SK-N-SH (cell line): ENCODE results near the gene SPSB1. TPM values are rescaled to one million over a fixed set of nuclear protein-coding genes. Genes with fewer than 3 reads are reported as not detected.

Experiments
- CTCF ChIA-PET: fragments of 300-600, 350-600 bp; formaldehyde crosslinking; extraction: SDS; loops from one replicate; lab custom pipeline; 2021; lab: Yijun Ruan, JAX
- POLR2A ChIA-PET: fragments of 350-600 bp; sonication (Branson Sonifier 250); formaldehyde crosslinking; extraction: SDS; loops from one replicate; lab custom pipeline; 2020; ENCODE audit warnings: antibody characterized with exemption, inconsistent platforms; lab: Yijun Ruan, JAX
- DNase-seq: peaks from one replicate; pipeline ENCODE4 v3.0.0; 2012
- H2AFZ ChIP-seq: fragments of 200-600 bp; sonication (generic); 2 replicates; pipeline ENCODE4 v1.8.1; 2016; ENCODE audit warnings: antibody characterized with exemption, mild to moderate bottlenecking, low read depth
- H3F3A ChIP-seq: fragments of 200-600 bp; sonication (generic); replicated peaks from 2 replicates; pipeline ENCODE3; 2016; ENCODE audit warnings: antibody characterized with exemption, mild to moderate bottlenecking; ENCODE audit not compliant: insufficient read depth
- H3K27ac ChIP-seq, 2 experiments: fragments of 200-500 bp in 1 of 2; fragments of 200-600 bp in 1 of 2; sonication (Bioruptor generic) in 1 of 2; sonication (generic), shearing (Covaris generic) in 1 of 2; 2 replicates each; pipeline versions ENCODE4 v1.5.1 to v1.6.1; 2014 to 2016; ENCODE audit warnings: low read depth in 2 of 2, inconsistent platforms in 1 of 2, low read length in 1 of 2, mild to moderate bottlenecking in 1 of 2, mixed read lengths in 1 of 2
- H3K27me3 ChIP-seq: fragments of 200-600 bp; sonication (generic), shearing (Covaris generic); 2 replicates; pipeline ENCODE4 v1.6.1; 2016; ENCODE audit warnings: mixed run types; ENCODE audit not compliant: insufficient read depth
- H3K36me3 ChIP-seq, 2 experiments: fragments of 200-500 bp in 1 of 2; fragments of 200-600 bp in 1 of 2; sonication (Bioruptor generic) in 1 of 2; sonication (generic) in 1 of 2; replicated peaks in 1 of 2; 2 replicates each; pipeline versions ENCODE3 to v1.5.1; 2014 to 2016; ENCODE audit warnings: low read length in 1 of 2, mild to moderate bottlenecking in 1 of 2; ENCODE audit not compliant: insufficient read depth in 2 of 2, control insufficient read depth in 1 of 2
- H3K4me1 ChIP-seq, 2 experiments: fragments of 200-500 bp in 1 of 2; fragments of 200-600 bp in 1 of 2; sonication (Bioruptor generic) in 1 of 2; sonication (generic), shearing (Covaris generic) in 1 of 2; 2 replicates each; pipeline versions ENCODE4 v1.5.1 to v1.6.1; 2014 to 2016; ENCODE audit warnings: low read depth in 1 of 2, low read length in 1 of 2, mixed run types in 1 of 2; ENCODE audit not compliant: insufficient read depth in 2 of 2, control insufficient read depth in 1 of 2
- H3K4me2 ChIP-seq: fragments of 200-600 bp; sonication (generic), shearing (Covaris generic); 2 replicates; pipeline ENCODE4 v1.6.1; 2017; ENCODE audit warnings: mixed run types
- H3K4me3 ChIP-seq, 2 experiments: fragments of 200-500 bp in 1 of 2; fragments of 200-600 bp in 1 of 2; sonication (Bioruptor generic) in 1 of 2; sonication (generic), shearing (Covaris generic) in 1 of 2; 2 replicates each; pipeline versions ENCODE4 v1.5.1 to v1.8.1; 2014 to 2016; ENCODE audit warnings: low read depth in 2 of 2, inconsistent platforms in 1 of 2, low read length in 1 of 2, mild to moderate bottlenecking in 1 of 2, mixed read lengths in 1 of 2, moderate library complexity in 1 of 2
- H3K79me2 ChIP-seq: fragments of 200-600 bp; sonication (generic); 2 replicates; pipeline ENCODE4 v1.8.1; 2017; ENCODE audit warnings: mild to moderate bottlenecking; ENCODE audit not compliant: insufficient read depth
- H3K9ac ChIP-seq: fragments of 200-600 bp; sonication (generic); 2 replicates; pipeline ENCODE4 v1.6.1; 2017; ENCODE audit warnings: mixed run types
- H3K9me2 ChIP-seq: fragments of 200-600 bp; sonication (generic); 2 replicates; pipeline ENCODE4 v1.6.1; 2017; ENCODE audit warnings: mixed run types
- H3K9me3 ChIP-seq: fragments of 200-600 bp; sonication (generic); 2 replicates; pipeline ENCODE4 v1.6.1; 2017; ENCODE audit warnings: mixed run types, mild to moderate bottlenecking, moderate library complexity
- H4K20me1 ChIP-seq: fragments of 200-600 bp; sonication (generic); 2 replicates; pipeline ENCODE4 v1.6.1; 2017; ENCODE audit warnings: mild to moderate bottlenecking, mixed run types; ENCODE audit not compliant: insufficient read depth
- CHD2 ChIP-seq: fragments of 150-350 bp; IDR thresholded peaks from 2 replicates; pipeline ENCODE4 v1.6.1; 2018; ENCODE audit warnings: low read length; ENCODE audit not compliant: partially characterized antibody
- EP300 ChIP-seq, 2 experiments: IDR thresholded peaks; 2 replicates each; pipeline versions ENCODE4 v1.4.0 to v1.6.1; 2012; ENCODE audit warnings: borderline replicate concordance in 1 of 2, low read depth in 1 of 2, low read length in 1 of 2
- EZH2phosphoT487 ChIP-seq: fragments of 200-600 bp; sonication (generic); IDR thresholded peaks from 2 replicates; pipeline ENCODE4 v1.6.1; 2017; ENCODE audit warnings: low read depth, mixed run types, mild to moderate bottlenecking, antibody characterized with exemption, moderate library complexity, borderline replicate concordance
- FOXJ3 ChIP-seq: sonication (generic); formaldehyde crosslinking; IDR thresholded peaks from 2 replicates; pipeline ENCODE4 v1.5.1; 2020; ENCODE audit warnings: mild to moderate bottlenecking, missing genetic modification reagents
- GABPA ChIP-seq: IDR thresholded peaks from 2 replicates; pipeline ENCODE4 v1.4.0; 2012; ENCODE audit warnings: low read depth, mild to moderate bottlenecking
- NFIC ChIP-seq: IDR thresholded peaks from 2 replicates; pipeline ENCODE4 v1.4.0; 2012; ENCODE audit warnings: borderline replicate concordance
- NRF1 ChIP-seq: IDR thresholded peaks from 2 replicates; pipeline ENCODE4 v1.6.1; 2012; ENCODE audit warnings: low read depth, mild to moderate bottlenecking, low read length
- POLR2AphosphoS5 ChIP-seq: IDR thresholded peaks from 2 replicates; pipeline ENCODE4 v1.6.1; 2012; ENCODE audit warnings: low read depth, low read length
- RAD21 ChIP-seq: IDR thresholded peaks from 2 replicates; pipeline ENCODE4 v1.6.1; 2012; ENCODE audit warnings: mild to moderate bottlenecking, low read length
- RFX5 ChIP-seq: IDR thresholded peaks from 2 replicates; pipeline ENCODE4 v1.6.1; 2012; ENCODE audit warnings: mild to moderate bottlenecking, improper control_type of control experiment, low read length
- RXRA ChIP-seq: IDR thresholded peaks from 2 replicates; pipeline ENCODE4 v1.4.0; 2012; ENCODE audit warnings: low read depth, mild to moderate bottlenecking, borderline replicate concordance
- SIN3A ChIP-seq: IDR thresholded peaks from 2 replicates; pipeline ENCODE4 v1.6.1; 2012; ENCODE audit warnings: low read depth, mild to moderate bottlenecking, low read length, moderate library complexity, borderline replicate concordance
- TAF1 ChIP-seq: IDR thresholded peaks from 2 replicates; pipeline ENCODE4 v1.6.1; 2012; ENCODE audit warnings: low read depth, mild to moderate bottlenecking, low read length, moderate library complexity, borderline replicate concordance
- TEAD4 ChIP-seq: IDR thresholded peaks from 2 replicates; pipeline ENCODE4 v1.4.0; 2012; ENCODE audit warnings: mild to moderate bottlenecking, borderline replicate concordance; ENCODE audit not compliant: insufficient read depth
- YY1 ChIP-seq: IDR thresholded peaks from 2 replicates; pipeline ENCODE4 v1.4.0; 2012; ENCODE audit warnings: low read depth, mild to moderate bottlenecking
- WGBS: methylation state at CpG from one replicate; pipeline ENCODE4 v1.1.6; 2017; ENCODE audit warnings: low lambda C conversion rate; 5-methylcytosine and 5-hydroxymethylcytosine counted together
- polyA plus RNA-seq, 3 experiments: library from polyadenylated mRNA; depleted of rRNA; stranded (reverse); fragments of >200 nt; gene quantifications; 2 replicates each; pipeline ENCODE4 v1.2.3, GENCODE V29; 2012
- TF ChIP-seq, protein P1 (sequence below): IDR thresholded peaks from 2 replicates; pipeline ENCODE4 v1.4.0; 2012; ENCODE audit warnings: low read depth, borderline replicate concordance
- TF ChIP-seq, protein P2 (sequence below): fragments of 150-350 bp; IDR thresholded peaks from 2 replicates; pipeline ENCODE4 v1.6.1; 2016; ENCODE audit warnings: mild to moderate bottlenecking, low read depth, low read length
- TF ChIP-seq, protein P3 (sequence below): fragments of 200-600 bp; sonication (generic); IDR thresholded peaks from 2 replicates; pipeline ENCODE4 v1.6.1; 2017; ENCODE audit warnings: antibody characterized with exemption, mild to moderate bottlenecking, moderate library complexity

SPSB1 gene
- polyA plus RNA-seq, 1 of the 3 experiments (the other 2 are of a cell fraction): 9.2 TPM

DNA sequence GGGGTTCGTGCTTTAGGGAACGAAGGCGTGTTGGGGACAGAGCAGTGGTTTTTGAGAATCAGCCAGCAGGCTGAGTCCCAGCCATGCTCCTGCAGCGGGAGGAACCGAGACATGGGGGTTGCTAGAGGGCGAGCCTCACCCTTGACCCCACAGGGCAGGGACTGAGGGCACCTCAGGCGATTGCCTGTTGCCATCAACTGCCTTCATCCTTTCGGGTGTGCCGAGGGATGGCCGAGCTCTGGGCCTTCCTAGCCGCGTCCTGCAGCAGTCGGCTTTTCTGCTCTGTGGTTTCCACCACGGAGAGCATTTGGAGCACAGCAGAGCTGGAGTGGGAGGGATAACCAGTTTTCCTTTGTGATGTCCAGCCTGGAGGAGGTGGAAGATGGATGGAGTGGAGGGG is 13.3 kb downstream of the SPSB1 start:
- Histone ChIP-seq H3K27ac (no peak overlapping the region), H3K36me3 (no peaks in the 10 kb centered on the region), H3K4me3 (no peak overlapping the region), H3F3A (peaks cover 17% of the 10 kb centered on the region), H4K20me1 (peaks cover 56% of the 10 kb centered on the region), H3K79me2 (peaks cover 63% of the 10 kb centered on the region), H3K4me2 (no peak overlapping the region), H3K9me2 (no peaks in the 10 kb centered on the region), H3K27me3 (no peaks in the 10 kb centered on the region), H3K9me3 (no peaks in the 10 kb centered on the region), H3K4me1 (peaks cover 7 to 14% of the 10 kb centered on the region in 2 experiments), H2AFZ (no peak overlapping the region), H3K9ac (no peak overlapping the region)
- ChIA-PET POLR2A (no interaction called here), CTCF (interaction anchor here (1.1 to 1.5 kb wide), 2 partner anchors 17 to 24 kb away, joined by 3 to 4 read pairs; no protein-coding TSS in a partner anchor)
- TF ChIP-seq TEAD4: no peak
- TF ChIP-seq RAD21: no peak
- TF ChIP-seq FOXJ3 (CRISPR knock-in tag): no peak
- no peak for TF ChIP-seq NFIC
- no peak for TF ChIP-seq RXRA
- TF ChIP-seq, protein P1, sequence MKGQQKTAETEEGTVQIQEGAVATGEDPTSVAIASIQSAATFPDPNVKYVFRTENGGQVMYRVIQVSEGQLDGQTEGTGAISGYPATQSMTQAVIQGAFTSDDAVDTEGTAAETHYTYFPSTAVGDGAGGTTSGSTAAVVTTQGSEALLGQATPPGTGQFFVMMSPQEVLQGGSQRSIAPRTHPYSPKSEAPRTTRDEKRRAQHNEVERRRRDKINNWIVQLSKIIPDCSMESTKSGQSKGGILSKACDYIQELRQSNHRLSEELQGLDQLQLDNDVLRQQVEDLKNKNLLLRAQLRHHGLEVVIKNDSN: no peak
- TF ChIP-seq, protein P2, sequence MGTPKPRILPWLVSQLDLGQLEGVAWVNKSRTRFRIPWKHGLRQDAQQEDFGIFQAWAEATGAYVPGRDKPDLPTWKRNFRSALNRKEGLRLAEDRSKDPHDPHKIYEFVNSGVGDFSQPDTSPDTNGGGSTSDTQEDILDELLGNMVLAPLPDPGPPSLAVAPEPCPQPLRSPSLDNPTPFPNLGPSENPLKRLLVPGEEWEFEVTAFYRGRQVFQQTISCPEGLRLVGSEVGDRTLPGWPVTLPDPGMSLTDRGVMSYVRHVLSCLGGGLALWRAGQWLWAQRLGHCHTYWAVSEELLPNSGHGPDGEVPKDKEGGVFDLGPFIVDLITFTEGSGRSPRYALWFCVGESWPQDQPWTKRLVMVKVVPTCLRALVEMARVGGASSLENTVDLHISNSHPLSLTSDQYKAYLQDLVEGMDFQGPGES: no peak
- TF ChIP-seq CHD2: no peak
- no peak for TF ChIP-seq TAF1
- TF ChIP-seq POLR2AphosphoS5: no peak
- TF ChIP-seq YY1: no peak
- TF ChIP-seq, protein P3, sequence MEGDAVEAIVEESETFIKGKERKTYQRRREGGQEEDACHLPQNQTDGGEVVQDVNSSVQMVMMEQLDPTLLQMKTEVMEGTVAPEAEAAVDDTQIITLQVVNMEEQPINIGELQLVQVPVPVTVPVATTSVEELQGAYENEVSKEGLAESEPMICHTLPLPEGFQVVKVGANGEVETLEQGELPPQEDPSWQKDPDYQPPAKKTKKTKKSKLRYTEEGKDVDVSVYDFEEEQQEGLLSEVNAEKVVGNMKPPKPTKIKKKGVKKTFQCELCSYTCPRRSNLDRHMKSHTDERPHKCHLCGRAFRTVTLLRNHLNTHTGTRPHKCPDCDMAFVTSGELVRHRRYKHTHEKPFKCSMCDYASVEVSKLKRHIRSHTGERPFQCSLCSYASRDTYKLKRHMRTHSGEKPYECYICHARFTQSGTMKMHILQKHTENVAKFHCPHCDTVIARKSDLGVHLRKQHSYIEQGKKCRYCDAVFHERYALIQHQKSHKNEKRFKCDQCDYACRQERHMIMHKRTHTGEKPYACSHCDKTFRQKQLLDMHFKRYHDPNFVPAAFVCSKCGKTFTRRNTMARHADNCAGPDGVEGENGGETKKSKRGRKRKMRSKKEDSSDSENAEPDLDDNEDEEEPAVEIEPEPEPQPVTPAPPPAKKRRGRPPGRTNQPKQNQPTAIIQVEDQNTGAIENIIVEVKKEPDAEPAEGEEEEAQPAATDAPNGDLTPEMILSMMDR: no peak
- no peak for TF ChIP-seq GABPA
- TF ChIP-seq EZH2phosphoT487: no peak
- TF ChIP-seq SIN3A: no peak
- TF ChIP-seq RFX5: no peak
- TF ChIP-seq NRF1: no peak
- no peak for TF ChIP-seq EP300 (IDR thresholded peaks at IDR 0.05; ENCODE audit: borderline replicate concordance in 1 of 2, low read depth in 1 of 2, low read length in 1 of 2)
- 100% methylated on average over 6 of the region's 14 CpGs for WGBS
- DNase-seq: no peak
